NCI-H187 (cell line): Measurements from ENCODE around the gene RMDN2.

Source experiments
- DNase-seq, 2 experiments: peaks; one replicate each; lab custom pipeline; 2025; lab: John Stamatoyannopoulos, UW

RMDN2 gene, protein sequence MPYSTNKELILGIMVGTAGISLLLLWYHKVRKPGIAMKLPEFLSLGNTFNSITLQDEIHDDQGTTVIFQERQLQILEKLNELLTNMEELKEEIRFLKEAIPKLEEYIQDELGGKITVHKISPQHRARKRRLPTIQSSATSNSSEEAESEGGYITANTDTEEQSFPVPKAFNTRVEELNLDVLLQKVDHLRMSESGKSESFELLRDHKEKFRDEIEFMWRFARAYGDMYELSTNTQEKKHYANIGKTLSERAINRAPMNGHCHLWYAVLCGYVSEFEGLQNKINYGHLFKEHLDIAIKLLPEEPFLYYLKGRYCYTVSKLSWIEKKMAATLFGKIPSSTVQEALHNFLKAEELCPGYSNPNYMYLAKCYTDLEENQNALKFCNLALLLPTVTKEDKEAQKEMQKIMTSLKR

DNA sequence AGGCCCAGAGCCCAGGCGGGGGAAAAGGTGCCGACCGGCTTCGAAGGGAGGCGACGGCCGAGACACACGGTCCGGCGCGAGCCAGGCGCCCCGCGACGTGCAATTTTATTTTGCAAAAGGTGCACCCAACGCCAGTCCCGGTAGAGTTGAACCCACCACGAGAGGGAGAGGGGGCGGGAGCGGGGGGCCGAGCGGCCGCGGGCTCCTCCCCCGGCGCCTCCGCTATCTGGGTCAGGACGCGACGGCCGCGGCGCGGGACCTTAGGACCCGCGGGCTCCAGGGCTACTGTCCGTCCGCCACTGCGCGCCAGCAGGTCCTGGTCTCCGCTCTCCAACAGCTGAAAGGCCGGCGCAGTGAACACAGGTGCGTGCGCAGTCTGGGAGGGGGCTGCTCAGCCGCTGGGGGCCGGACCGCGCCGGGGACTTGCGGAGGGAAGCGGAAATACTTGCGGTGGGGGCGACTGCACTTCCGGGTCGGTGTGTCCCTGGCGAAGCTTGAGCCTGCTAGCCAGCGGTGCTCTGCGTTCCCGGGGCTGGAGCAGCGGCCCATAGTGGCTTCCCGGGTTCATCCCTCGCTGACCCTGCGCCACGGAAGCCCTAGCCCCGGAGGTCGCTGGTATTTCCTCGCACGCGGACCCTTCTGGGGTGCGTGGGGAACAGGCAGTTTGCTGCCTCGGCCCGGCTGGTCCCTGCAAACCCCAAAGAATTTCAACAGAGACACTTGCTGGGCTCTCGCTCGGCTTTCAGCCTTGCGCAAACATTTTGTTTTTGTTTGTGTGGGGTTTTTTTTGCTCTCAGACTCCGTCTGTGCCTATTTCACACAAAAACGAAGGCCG, at the start of gene RMDN2:
RMDN2 (plus strand) TSS at position 225 of the 835 bp plus-strand sequence. CDS start 3,991 bp downstream, outside the sequence.
- peak; percentile 78 to 91 for DNase-seq

- no peak for DNase-seq
These were observed 49.6 kb upstream of the RMDN2 start for GRCh38 chr2:37875403-37875906.

GRCh38 chr2:37876227-37876626, 48.9 kb upstream of the RMDN2 start:
- no peak for DNase-seq

- peak; percentile 31 to 32 for DNase-seq
These were observed 47.4 kb upstream of the RMDN2 start for GRCh38 chr2:37877457-37878315.

GRCh38 chr2:37878536-37878935, 46.6 kb upstream of the RMDN2 start:
- DNase-seq = no peak

DNA sequence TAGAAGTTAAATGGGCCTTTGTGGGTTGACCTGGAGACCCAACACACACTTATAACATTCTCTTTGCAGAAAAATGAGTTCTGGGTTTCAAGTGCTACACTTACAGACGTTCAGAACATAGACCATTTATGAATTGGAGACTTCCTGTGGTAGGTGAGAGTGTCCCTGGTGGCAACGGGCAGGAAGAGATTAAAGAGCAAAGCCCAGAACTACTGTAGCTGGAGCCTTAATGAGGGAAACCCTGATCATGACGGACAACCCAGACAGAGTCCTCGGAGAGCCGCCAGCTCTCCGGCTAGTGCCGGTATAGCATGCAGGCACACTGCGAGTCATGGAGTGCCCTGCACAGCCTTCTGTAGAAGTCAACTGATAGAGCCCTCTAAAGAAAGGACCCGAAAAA, 44.5 kb upstream of the RMDN2 start:
- no peak for DNase-seq

- no peak for DNase-seq
These were observed 43.7 kb upstream of the RMDN2 start for GRCh38 chr2:37881397-37881796.

DNA sequence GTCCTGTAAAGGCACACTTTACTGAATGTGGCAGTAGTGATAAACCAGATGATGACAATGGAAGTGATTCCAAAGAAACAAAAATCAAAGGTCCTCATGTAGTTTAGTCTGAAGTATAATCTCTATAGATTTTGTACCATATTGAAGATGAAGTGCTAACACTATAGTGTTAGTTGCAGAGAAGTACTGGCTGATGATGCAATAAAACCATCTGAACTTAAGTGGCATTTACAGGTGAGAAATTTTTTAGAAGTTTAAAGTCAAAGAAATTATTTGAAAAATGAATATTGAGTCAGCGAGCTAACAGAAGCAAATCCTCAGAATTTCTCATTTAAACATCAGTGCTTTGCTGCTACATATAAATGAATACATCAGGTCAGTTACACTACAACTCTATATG, 43.1 kb upstream of the RMDN2 start:
- no peak for DNase-seq

GRCh38 chr2:37883518-37883917, 41.6 kb upstream of the RMDN2 start:
- DNase-seq = no peak

DNA sequence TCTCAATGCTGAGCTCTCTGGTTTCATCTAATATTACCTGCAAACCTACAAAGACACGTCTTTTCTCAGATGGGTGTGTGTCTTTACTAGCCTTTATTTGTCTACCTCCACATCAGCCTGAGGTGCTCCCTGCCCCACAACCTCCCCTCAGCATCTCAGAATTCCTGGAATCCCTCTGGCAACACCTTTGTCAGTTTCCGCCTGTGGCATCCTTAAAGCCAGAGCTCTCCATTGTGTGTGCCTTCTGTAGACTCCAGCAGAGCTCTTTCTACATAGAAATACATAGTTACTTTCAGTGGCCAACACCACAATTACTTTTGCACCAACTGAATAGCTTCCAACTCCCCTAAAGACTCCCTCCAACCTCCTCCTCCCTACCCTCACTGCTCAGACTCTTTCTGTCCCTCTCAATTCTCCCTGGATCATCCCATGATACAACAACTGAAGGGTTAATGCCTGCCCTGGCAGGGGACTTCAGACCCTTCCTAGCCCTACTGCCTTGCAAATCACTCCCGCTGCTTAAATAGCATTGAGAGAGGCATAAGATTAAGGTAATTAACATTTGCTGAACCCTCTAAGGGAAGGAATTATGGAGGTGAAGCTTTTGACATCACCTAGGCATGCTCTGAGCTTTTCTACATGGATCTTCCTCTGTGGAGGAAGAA, 39.6 kb upstream of the RMDN2 start:
- DNase-seq = no peak

- no peak for DNase-seq
These were observed 38.3 kb upstream of the RMDN2 start for GRCh38 chr2:37886745-37887144.

DNA sequence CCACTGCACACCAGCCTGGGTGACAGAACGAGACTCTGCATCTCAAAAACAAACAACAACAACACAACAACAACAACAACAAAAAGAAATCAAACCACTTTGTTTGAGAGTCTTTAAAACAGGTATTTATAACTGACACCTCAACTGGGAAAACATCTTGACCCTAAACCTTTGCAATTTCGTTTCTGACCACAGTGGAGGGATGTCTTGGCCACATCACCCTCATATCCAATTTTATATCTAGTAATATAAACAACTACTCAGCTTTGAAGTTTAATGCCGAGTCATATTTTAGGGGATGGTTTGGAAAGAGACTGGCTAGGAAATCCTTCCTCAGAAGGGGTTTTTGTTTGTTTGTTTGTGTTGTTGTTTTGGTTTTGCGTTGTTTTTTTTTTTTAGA, 37.8 kb upstream of the RMDN2 start:
- no peak for DNase-seq

- DNase-seq = peak; percentile 15 to 40
These were observed 34.1 kb upstream of the RMDN2 start for GRCh38 chr2:37890893-37891495.

DNA sequence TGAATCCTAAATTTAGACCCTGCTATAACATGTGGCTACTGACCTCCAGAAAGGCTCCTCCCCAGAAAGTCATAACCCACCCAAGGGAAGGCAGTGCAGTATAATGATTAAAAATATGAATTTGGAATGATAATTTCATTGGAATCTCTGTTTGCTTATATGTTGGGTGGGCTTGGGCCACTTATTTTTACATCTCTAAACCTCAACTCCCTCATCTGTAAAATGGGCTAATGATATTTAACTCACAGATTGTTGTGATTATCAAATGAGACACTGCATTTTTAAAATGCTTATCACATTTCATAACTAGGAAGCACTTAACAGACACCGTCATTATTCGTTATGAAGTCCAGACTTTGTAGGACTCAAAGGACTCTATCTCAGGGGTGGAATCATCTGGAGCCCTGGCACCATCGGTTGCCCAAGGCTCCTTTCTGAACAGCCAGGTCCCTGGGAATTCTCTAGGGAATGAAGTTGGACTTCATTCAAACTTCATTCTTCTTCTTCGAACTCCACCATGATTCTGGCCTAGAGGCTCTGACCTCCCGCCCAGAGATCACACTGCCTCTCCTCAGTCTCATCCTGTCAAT, 33.1 kb upstream of the RMDN2 start:
- no peak for DNase-seq

DNA sequence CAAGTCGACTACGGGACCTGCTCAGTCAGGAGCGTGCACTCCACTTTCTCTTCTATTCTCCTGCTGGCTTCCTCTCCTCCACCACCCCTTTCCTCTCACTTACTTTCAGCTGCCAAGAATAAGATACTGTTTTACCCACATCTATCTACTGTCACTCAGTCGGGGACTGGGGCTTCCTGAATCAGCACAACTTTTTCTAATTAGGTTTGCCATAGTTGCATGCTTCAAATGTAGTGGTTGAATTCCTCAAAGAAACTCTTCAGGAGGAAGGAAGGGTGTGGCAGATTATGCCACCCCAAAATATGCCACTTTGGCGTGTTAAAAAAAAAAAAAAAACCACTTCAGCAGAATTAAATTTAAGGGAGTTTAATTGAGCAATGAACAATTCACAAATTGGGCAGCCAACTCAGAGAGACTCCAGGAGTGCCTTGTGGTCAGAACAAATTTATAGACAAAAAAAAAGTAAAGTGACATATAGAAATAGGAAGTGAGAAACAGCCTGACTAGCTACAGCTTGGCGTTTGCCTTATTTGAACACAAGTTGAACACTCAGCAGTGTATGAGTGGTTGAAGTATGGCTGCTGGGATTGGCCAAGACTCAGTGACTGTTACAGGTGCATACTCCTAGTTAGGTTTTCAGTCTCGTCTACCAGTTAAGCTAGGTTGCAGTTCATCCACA, 32.5 kb upstream of the RMDN2 start:
- DNase-seq = no peak

DNA sequence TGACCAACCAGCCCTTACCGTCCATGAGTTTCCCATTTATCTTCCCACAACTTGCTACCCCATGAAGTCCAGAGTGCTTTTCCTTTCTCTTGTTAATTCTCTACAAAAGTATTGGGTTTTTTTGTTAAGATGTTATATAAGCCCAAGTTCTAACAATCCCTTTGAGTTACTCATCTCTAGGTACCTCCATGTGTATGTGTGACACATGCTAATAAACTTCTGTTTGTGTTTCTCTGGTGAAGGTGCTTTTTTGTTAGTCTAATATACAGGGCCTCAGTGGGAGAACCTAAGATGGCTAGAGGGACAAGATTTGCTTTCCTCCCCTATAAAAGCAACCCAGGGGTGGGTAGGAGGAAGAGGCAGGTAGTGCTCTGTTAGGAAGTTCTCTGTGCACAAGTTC, 31.8 kb upstream of the RMDN2 start:
- DNase-seq = no peak

- no peak for DNase-seq
These were observed 31.0 kb upstream of the RMDN2 start for GRCh38 chr2:37894047-37894446.

GRCh38 chr2:37894601-37895000, 30.5 kb upstream of the RMDN2 start:
- no peak for DNase-seq

GRCh38 chr2:37895140-37895539, 29.9 kb upstream of the RMDN2 start:
- DNase-seq = no peak

DNA sequence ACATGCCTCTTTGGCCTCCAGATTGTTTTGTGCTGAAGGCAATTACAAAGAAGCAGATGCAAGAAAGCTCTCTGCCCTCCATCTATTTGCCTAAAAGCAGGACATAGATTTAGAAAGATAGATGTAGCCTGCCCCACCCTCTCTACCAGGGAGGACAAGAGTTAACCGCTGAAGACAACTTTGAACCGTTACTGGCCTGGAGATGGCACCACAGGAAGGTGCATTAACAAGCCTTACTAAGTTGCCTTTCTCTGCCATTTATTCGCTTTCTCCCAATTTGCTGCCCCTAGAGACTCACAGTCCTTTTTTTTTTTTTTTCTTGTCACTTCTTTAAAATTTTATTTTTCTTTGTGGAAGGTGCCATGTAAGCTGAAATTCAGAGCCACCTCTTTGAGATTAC, 28.8 kb upstream of the RMDN2 start:
- no peak for DNase-seq
